HepG2 (cell line): ENCODE results near the gene PTH1R.

ENCODE experiments used
- EP300 ChIP-seq, 3 experiments: sonication (generic) in 1 of 3; formaldehyde crosslinking in 1 of 3; IDR thresholded peaks; 2 replicates each; pipeline versions ENCODE4 v1.5.1 to v1.6.1; 2011 to 2020; ENCODE audit warnings: low read depth in 2 of 3, low read length in 2 of 3, borderline replicate concordance in 1 of 3, improper control_type of control experiment in 1 of 3, mild to moderate bottlenecking in 1 of 3, missing genetic modification reagents in 1 of 3, moderate library complexity in 1 of 3
- GATAD1 ChIP-seq: IDR thresholded peaks from 2 replicates; pipeline ENCODE4 v1.6.1; 2016; ENCODE audit warnings: missing genetic modification reagents, missing compliant biosample characterization
- GATAD2A ChIP-seq: IDR thresholded peaks from 2 replicates; pipeline ENCODE4 v1.6.1; 2016
- KAT8 ChIP-seq: IDR thresholded peaks from 2 replicates; pipeline ENCODE4 v1.6.1; 2016; ENCODE audit warnings: missing genetic modification reagents, missing compliant biosample characterization
- NR2F6 ChIP-seq, 2 experiments: IDR thresholded peaks; 2 replicates each; pipeline ENCODE4 v1.6.1; 2016; ENCODE audit warnings: antibody characterized with exemption in 1 of 2, mild to moderate bottlenecking in 1 of 2
- POLR2AphosphoS5 ChIP-seq: IDR thresholded peaks from 2 replicates; pipeline ENCODE4 v1.6.1; 2012; ENCODE audit warnings: low read depth, low read length
- THAP11 ChIP-seq: IDR thresholded peaks from 2 replicates; pipeline ENCODE4 v1.6.1; 2016; ENCODE audit warnings: missing biosample characterization, missing genetic modification reagents
- ZNF256 ChIP-seq: sonication (generic); formaldehyde crosslinking; conservative IDR thresholded peaks from 2 replicates; pipeline ENCODE4 v1.4.0; 2020; ENCODE audit warnings: missing genetic modification reagents
- ZNF280D ChIP-seq: sonication (generic); formaldehyde crosslinking; IDR thresholded peaks from 2 replicates; pipeline ENCODE4 v1.5.1; 2020; ENCODE audit warnings: mild to moderate bottlenecking, missing genetic modification reagents
- ZNF281 ChIP-seq: sonication (generic); formaldehyde crosslinking; IDR thresholded peaks from 2 replicates; pipeline ENCODE4 v1.4.0; 2020; ENCODE audit warnings: missing genetic modification reagents, borderline replicate concordance
- ZNF549 ChIP-seq: sonication (generic); formaldehyde crosslinking; IDR thresholded peaks from 2 replicates; pipeline ENCODE4 v1.5.0; 2020; ENCODE audit warnings: missing genetic modification reagents

- TF ChIP-seq ZNF549 (CRISPR knock-in tag) (no peak), GATAD1 (CRISPR knock-in tag) (no peak), ZNF256 (CRISPR knock-in tag) (no peak), ZNF280D (CRISPR knock-in tag) (no peak), THAP11 (CRISPR knock-in tag) (no peak), EP300 (IDR thresholded peaks at IDR 0.05; ENCODE audit: low read depth in 2 of 2, low read length in 2 of 2) (no peak), EP300 (CRISPR knock-in tag; IDR thresholded peaks at IDR 0.05; ENCODE audit: borderline replicate concordance) (no peak), ZNF281 (no peak), KAT8 (CRISPR knock-in tag) (no peak), NR2F6 (IDR thresholded peaks at IDR 0.05) (no peak), NR2F6 (CRISPR knock-in tag; IDR thresholded peaks at IDR 0.05) (no peak), GATAD2A (CRISPR knock-in tag) (no peak), POLR2AphosphoS5 (no peak)
Measured at GRCh38 chr3:46926039-46926438, 48.5 kb downstream of the PTH1R start.
